GM21723 (cell line): ENCODE results near the gene ARHGEF7.
"Not testable (repeated sequence)": the region's sequence is repeated elsewhere in the genome, so short reads cannot be mapped to it uniquely, and the experiment has no call there.

Source experiments
- ATAC-seq: cut with Tn5 transposase; IDR thresholded peaks from one replicate; pipeline ENCODE4 v1.9.1; 2021; ENCODE audit warnings: mild to moderate bottlenecking, moderate library complexity; ENCODE audit not compliant: unreplicated experiment

Gene ARHGEF7

DNA sequence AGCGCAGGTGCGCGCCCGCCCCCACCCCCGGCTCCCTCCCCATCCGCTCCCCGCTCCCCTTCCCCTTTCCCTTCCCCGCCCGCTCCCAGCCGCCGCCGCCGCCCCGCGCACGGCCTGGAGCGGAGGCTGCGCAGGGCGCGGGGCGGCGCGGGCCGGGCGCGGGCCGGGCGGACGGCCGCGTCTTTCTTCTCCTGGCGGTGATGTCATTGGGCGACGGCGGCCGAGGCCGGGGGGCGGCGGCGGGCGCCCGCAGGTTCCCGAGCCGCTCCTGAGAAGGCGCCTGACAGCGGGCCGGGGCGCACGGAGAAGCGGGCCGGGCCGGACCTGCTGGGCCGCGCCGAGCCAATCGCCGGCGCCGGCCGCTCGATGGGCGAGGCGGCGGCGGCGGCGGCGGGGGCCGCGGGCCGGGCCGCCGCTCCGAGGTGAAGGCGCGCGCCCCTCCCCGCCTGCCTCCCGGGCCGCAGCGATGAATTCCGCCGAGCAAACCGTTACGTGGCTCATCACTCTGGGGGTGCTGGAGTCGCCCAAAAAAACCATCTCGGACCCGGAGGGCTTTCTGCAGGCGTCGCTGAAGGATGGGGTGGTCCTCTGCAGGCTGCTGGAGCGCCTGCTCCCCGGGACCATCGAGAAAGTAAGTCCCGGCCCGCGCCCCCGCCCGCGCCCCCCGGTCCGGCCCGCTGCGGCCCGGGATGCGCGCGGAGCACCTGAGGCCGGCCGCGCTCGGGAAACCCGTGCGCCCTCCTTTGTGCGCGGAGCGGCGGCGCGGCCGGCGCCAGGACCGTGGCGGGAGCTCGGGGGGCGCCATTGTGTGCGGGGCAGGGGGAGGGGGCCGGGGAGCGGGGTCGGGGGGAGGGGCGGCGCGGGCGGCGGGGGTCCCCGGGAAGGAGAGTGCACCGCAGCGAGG, at the start of gene ARHGEF7:
Gene ARHGEF7, plus strand, starts transcription at position 250 of the 904 bp plus-strand sequence. Its CDS starts 217 bp downstream, at position 467.
- ATAC-seq: peak; percentile 63

DNA sequence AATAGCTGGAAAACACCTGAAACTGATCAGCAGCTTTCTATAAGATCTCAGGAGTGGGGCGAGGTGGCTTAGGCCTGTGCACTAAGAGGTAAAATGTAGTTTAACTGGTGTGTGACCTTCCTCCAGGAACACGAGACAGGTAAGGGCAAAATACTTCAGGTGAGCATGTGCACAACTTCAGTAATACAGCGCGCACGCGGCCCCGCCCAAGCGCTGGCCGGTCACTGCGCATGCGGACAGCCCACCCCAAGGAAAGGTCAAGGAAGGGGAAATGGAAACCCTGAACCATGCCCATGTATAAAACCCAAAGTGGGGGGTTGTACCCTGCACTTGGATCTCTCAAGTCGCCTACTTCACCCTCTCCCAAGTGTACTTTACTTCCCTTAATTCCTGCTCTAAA, 49.4 kb upstream of the ARHGEF7 start:
- ATAC-seq: no peak

- ATAC-seq: no peak
These were observed 48.6 kb upstream of the ARHGEF7 start for GRCh38 chr13:111066544-111066943.

GRCh38 chr13:111068009-111068350, 47.1 kb upstream of the ARHGEF7 start:
- ATAC-seq: no peak

DNA sequence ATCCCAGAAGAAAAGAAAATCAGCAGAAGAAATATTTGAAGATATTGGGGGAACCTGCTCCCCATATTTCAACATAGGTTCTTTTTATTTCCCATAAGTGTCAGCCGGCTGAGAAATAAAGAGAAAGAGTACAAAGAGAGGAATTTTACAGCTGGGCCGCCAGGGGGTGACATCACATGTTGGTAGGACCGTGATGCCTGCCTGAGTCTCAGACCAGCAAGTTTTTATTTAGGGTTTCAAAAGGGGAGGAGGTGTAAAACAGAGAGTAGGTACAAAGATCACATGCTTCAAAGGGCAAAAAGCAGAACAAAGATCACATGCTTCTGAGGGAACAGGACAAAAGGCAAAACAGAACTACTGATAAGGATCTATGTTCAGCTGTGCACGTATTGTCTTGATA, 44.0 kb upstream of the ARHGEF7 start:
- not testable (repeated sequence) for ATAC-seq

- not testable (repeated sequence) for ATAC-seq
These were observed 43.6 kb upstream of the ARHGEF7 start for GRCh38 chr13:111071526-111071925.

- ATAC-seq: no peak
These were observed 40.3 kb upstream of the ARHGEF7 start for GRCh38 chr13:111074826-111075225.

DNA sequence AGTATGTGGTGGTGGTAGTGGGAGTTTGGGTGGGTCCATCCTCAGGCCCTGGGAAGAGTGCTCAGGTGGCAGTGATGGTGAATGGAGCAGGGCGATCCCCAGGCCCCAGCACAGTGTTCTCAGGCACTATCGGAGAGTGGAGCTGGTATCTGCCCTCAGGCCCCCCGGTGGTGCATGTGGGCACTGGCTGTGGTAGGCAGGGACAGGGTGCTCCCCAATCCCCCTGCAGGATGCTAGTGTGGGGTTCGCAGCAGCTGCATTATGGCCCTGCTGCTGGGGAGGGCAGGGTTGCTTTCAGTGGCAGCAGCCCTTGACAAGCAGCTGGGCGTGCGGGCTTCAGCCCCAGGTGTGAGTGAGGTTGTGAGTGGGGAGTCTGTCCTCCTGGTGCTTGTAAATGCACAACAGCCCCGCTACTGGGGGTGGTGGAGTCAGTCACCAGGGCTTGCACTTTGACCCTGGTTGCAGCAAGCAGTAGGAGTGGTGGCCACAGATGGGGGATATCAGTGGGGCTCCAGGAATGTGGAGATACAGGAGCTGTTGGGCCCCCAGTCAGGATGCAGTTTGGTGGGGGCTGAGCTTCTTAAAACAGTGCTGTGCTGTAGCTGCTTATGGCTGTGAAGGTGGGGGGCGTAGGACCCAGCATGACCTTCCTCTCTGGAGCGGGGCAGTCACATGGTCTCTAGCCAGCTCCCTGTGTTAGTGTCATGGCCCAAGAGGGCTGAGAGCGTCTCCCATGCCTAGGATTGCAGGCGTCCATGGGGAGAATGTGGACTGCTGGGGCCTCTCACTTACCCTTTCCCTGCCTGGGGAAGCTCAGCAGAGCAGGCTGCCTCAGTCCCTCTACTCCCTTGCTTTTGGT, 38.7 kb upstream of the ARHGEF7 start:
- ATAC-seq: no peak

DNA sequence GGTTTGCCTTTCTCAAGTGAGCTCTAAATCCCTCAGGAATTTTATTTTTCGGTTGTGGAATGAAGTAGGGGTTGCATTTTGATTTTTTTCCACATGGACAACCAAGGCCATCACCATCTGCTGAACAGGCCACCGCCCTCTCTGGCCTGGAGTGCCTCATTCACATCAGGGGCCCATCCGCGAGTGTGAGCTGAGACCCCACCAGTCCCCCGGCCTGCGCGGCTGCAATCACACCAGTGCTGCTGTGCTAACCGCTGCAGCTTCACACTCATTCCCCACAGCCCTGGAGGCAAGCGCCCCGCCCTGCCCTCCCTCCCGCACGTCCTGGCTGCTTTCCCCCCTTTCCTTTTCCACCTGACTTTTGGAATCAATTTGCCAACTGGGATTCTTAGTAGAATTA, 35.7 kb upstream of the ARHGEF7 start:
- no peak for ATAC-seq

DNA sequence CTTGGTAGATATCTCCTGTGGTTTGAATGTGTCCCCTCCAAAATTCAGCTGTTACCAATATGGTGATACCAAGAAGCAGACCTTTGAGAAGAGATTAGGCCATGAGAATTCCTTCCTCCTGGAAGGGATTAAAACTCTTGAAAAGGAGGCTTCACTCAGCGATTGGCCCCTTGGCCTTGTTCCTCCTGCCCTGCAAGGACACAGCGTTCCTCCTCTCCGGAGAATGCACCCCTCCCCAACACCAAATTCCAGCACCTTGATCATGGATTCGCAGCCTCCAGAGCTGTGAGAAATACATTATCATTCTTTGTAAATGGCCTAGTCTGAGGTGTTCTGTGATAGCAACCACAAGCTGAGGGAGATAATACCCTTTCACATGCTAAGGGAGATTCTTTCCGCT, 34.5 kb upstream of the ARHGEF7 start:
- ATAC-seq: no peak

- ATAC-seq: no peak
These were observed 32.9 kb upstream of the ARHGEF7 start for GRCh38 chr13:111082240-111082639.

DNA sequence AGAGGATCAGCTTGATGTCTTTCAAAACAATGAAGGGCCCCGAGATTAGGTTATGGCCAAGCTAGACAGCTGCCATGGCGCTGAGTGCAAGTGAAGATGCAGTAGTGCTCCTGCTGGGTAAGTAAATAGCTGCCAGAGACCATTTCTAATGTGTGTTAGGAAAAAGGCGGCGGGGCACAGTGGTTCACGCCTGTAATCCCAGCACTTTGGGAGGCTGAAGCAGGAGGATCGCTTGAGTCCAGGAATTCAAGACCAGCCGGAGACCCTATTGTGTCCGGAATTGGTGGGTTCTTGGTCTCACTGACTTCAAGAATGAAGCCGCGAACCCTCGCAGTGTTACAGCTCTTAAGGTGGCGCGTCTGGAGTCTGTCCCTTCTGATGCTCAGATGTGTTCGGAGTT, 32.3 kb upstream of the ARHGEF7 start:
- not testable (repeated sequence) for ATAC-seq

DNA sequence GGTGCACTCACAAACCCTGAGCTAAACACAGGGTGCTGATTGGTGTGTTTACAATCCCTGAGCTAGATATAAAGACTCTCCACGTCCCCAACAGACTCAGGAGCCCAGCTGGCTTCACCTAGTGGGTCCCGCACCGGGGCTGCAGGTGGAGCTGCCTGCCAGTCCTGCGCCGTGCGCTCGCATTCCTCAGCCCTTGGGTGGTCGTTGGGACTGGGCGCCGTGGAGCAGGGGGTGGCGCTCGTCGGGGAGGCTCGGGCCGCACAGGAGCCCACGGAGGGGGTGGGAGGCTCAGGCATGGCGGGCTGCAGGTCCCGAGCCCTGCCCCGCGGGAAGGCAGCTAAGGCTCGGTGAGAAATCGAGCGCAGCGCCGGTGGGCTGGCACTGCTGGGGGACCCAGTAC, 31.4 kb upstream of the ARHGEF7 start:
- ATAC-seq: not testable (repeated sequence)

- ATAC-seq: no peak
These were observed 24.9 kb upstream of the ARHGEF7 start for GRCh38 chr13:111090169-111090568.

DNA sequence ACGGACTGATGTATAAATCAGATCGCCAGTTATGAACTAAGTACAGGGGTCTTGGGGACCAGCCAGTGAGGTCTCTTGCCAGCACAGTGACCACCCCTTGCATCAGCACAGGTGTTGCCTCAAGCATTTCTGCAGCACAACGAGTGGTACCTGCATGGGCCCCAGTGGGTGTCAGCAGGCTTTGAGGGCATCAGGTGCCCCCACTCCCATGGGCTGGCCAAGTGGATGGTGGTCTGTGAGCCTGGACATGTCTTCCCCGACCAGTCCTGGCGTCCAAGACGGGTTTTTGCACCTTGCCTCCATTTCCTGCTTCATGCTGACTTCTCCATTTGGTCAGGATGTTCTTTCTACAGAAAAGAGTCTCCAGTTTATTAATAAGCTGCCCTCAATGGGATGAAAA, 22.4 kb upstream of the ARHGEF7 start:
- no peak for ATAC-seq

DNA sequence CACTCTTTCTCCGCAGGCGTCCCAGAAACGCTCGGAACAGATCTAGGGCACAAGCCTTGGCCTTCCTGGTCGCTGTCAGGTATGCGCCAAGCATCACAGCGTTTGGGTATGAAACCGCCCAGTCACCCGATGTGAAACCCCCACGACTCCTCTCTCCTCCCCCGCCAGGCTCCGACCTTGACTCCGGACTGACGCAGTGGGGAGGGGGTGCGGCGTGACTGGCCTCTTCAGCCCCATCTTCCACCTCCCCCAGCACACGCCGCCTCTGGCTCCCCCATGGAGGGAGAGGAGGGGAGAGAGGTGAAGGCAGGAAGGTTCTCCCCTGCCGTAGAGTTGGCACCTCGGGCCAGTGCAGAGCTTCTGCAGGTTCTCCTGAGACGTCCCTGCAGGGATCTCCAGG, 22.0 kb upstream of the ARHGEF7 start:
- no peak for ATAC-seq

GRCh38 chr13:111093634-111094033, 21.5 kb upstream of the ARHGEF7 start:
- no peak for ATAC-seq

DNA sequence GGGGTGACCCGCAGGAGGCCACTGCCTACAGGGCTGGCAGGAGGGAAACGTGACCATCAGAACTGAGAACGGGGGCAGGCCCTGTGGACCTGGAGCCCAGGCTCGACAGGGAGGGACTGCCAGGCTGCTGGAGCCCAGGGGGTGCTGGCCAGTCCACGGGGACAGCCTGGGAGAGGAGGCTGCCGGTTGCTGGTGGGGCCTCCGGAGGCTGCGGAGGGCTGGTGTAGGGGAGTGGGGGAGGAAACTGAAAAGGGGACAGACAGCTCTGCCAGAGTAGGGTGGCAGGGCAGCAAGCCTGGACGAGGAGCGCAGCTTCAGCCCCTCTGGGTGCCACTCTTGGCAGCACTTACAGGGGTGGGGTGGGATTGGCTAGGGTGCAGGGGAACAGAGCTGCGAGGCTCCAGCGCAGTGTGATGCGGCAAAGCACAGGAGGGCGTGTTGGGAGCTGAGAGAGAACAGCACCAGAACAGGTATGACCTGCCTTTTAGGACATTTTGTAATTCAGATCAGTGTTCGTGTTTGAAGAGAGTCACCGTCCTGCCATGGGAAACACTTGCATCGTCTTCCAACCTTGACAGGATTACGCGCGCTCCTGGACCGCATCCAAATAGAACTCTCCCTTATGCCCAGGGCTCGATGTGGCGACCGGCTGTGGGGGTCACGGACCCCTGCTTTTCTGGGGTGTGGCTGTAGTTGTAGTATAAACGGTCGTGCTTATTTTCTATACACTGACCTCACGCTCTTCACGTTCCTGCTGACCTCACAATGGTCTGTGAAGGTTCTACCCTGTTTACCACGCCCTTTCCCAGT, 19.9 kb upstream of the ARHGEF7 start:
- no peak for ATAC-seq

- ATAC-seq: no peak
These were observed 19.1 kb upstream of the ARHGEF7 start for GRCh38 chr13:111095911-111096501.

DNA sequence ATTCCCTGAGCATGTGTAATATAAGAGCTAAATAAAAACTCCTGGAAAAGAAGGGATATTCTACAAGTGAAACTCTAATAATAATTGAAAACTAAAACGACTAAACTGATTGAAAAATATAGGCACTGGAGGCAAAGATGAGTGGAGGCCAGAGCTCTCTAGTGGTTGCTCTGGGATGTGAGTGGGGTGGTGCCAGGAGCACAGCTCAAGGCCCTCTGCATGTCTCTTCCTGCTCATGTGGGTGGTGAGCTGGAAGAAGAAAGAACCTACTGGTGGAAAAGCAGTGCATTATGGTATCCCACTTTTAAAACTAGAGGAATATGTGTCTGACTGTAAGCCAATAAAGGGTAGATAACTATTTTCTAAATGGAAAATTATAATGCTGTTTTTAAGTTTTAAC, 15.8 kb upstream of the ARHGEF7 start:
- ATAC-seq: no peak

DNA sequence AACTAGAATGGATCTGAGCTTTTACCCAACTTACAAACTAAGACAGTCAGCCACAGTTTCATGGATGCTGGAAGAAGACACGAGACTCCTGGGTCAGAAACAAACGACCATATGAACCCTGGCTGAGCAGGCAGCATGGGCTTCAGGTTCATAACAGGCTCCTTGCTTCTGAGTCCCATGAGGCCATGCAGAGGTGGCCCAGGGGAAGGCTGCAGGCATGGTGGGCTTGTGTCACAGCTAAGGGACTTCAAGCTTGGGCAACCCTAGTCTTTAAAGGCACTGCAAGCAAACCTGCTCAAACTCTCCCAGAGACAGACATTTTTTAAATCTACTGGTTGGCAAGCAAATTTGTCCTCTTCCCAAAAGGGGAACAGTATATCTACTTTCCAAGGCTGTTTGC, 5.1 kb upstream of the ARHGEF7 start:
- ATAC-seq: no peak
